Large intestine (tissue), 3 donors: ENCODE measurements around the gene ATP2C2. TPM values are rescaled to one million over a fixed set of nuclear protein-coding genes. Genes with fewer than 3 reads are reported as not detected.
"Not testable (repeated sequence)": the region's sequence is repeated elsewhere in the genome, so short reads cannot be mapped to it uniquely, and the experiment has no call there.

Experiments
- DNase-seq, 2 donors: peaks; one replicate each; pipeline versions ENCODE4 v3.0.0 to v3.0.0-alpha.2; 2013
- H3K27ac ChIP-seq: one replicate; pipeline ENCODE4 v1.5.1; 2013; ENCODE audit warnings: low read length
- H3K27me3 ChIP-seq: 2 replicates; pipeline ENCODE4 v1.6.1; 2013; ENCODE audit warnings: low read length; ENCODE audit not compliant: control insufficient read depth, insufficient read depth
- H3K36me3 ChIP-seq: 2 replicates; pipeline ENCODE4 v1.6.1; 2013; ENCODE audit warnings: low read length; ENCODE audit not compliant: control insufficient read depth, insufficient read depth
- H3K4me1 ChIP-seq: one replicate; pipeline ENCODE4 v1.6.1; 2013; ENCODE audit warnings: low read length; ENCODE audit not compliant: control insufficient read depth, insufficient read depth
- H3K4me3 ChIP-seq: one replicate; pipeline ENCODE4 v1.5.1; 2013; ENCODE audit warnings: low read length
- H3K9me3 ChIP-seq: one replicate; pipeline ENCODE4 v1.6.1; 2013; ENCODE audit warnings: mild to moderate bottlenecking, low read depth, low read length, moderate library complexity; ENCODE audit not compliant: control insufficient read depth
- WGBS: methylation state at CpG from one replicate; pipeline ENCODE4 v1.1.5; 2013; ENCODE audit warnings: low lambda C conversion rate; ENCODE audit not compliant: insufficient coverage; 5-methylcytosine and 5-hydroxymethylcytosine counted together
- polyA plus RNA-seq: library from polyadenylated mRNA; unstranded; fragments of 120-200 nt; gene quantifications from one replicate; pipeline ENCODE4 v1.2.1, GENCODE V29; 2013

The ATP2C2 gene
- polyA plus RNA-seq, 1 donor = 17.4 TPM

- no peak overlapping the region for H3K27ac ChIP-seq
- H3K36me3 ChIP-seq = no peaks in the 10 kb centered on the region
- no peaks in the 10 kb centered on the region for H3K4me1 ChIP-seq
- H3K27me3 ChIP-seq = no peaks in the 10 kb centered on the region
- H3K4me3 ChIP-seq = no peak overlapping the region
- peak; percentile 57 to 71 for DNase-seq
- 8% methylated on average over 2 of the region's 9 CpGs for WGBS
- H3K9me3 ChIP-seq = no peaks in the 10 kb centered on the region
These were observed 28.2 kb downstream of the ATP2C2 start for GRCh38 chr16:84396537-84397008.

- Histone ChIP-seq H3K9me3 (no peaks in the 10 kb centered on the region), H3K4me1 (no peaks in the 10 kb centered on the region), H3K36me3 (no peaks in the 10 kb centered on the region), H3K4me3 (no peak overlapping the region), H3K27me3 (no peaks in the 10 kb centered on the region), H3K27ac (no peak overlapping the region)
- DNase-seq = no peak
- no CpG with 5 or more reads among the region's 6 CpGs for WGBS
These were observed 28.8 kb downstream of the ATP2C2 start for GRCh38 chr16:84397090-84397489.

- WGBS = 100% methylated on average over 2 of the region's 10 CpGs
- Histone ChIP-seq H3K27me3 (no peaks in the 10 kb centered on the region), H3K9me3 (no peaks in the 10 kb centered on the region), H3K4me3 (no peak overlapping the region), H3K4me1 (no peaks in the 10 kb centered on the region), H3K36me3 (no peaks in the 10 kb centered on the region), H3K27ac (no peak overlapping the region)
- peak in 1 of 2 donors; percentile 27 for DNase-seq
These were observed 30.4 kb downstream of the ATP2C2 start for GRCh38 chr16:84398701-84399100.

GRCh38 chr16:84399912-84400311 lies 31.6 kb downstream of the ATP2C2 start:
- not testable (repeated sequence) for DNase-seq, H3K27me3 ChIP-seq, H3K36me3 ChIP-seq

GRCh38 chr16:84403435-84403834 lies 35.1 kb downstream of the ATP2C2 start:
- H3K9me3 ChIP-seq, H3K27ac ChIP-seq, DNase-seq, H3K36me3 ChIP-seq, H3K4me3 ChIP-seq, H3K4me1 ChIP-seq, H3K27me3 ChIP-seq: not testable (repeated sequence)
- 71% methylated on average over 1 of the region's 5 CpGs for WGBS

More at GRCh38 chr16:84399912-84400311, 31.6 kb downstream of the ATP2C2 start:
- no CpG with 5 or more reads among the region's 2 CpGs for WGBS
- not testable (repeated sequence) for H3K4me1 ChIP-seq, H3K4me3 ChIP-seq, H3K27ac ChIP-seq, H3K9me3 ChIP-seq

- Histone ChIP-seq H3K4me3 (no peak overlapping the region), H3K4me1 (no peaks in the 10 kb centered on the region), H3K36me3 (no peaks in the 10 kb centered on the region), H3K9me3 (no peaks in the 10 kb centered on the region), H3K27ac (no peak overlapping the region), H3K27me3 (no peaks in the 10 kb centered on the region)
- no peak for DNase-seq
- WGBS = 100% methylated on average over 2 of the region's 3 CpGs
These were observed 36.0 kb downstream of the ATP2C2 start for GRCh38 chr16:84404324-84404723.

- H3K36me3 ChIP-seq = no peaks in the 10 kb centered on the region
- WGBS = no CpG with 5 or more reads among the region's 19 CpGs
- H3K27me3 ChIP-seq = no peaks in the 10 kb centered on the region
- no peak overlapping the region for H3K4me3 ChIP-seq
- H3K27ac ChIP-seq = no peak overlapping the region
- DNase-seq = no peak
- H3K4me1 ChIP-seq = no peaks in the 10 kb centered on the region
- no peaks in the 10 kb centered on the region for H3K9me3 ChIP-seq
These were observed 36.8 kb downstream of the ATP2C2 start for GRCh38 chr16:84404936-84405639.

- H3K27ac ChIP-seq = no peak overlapping the region
- WGBS = 81% methylated on average over 3 of the region's 16 CpGs
- no peak for DNase-seq
- H3K27me3 ChIP-seq = no peaks in the 10 kb centered on the region
- no peak overlapping the region for H3K4me3 ChIP-seq
- H3K4me1 ChIP-seq = no peaks in the 10 kb centered on the region
- no peaks in the 10 kb centered on the region for H3K9me3 ChIP-seq
- no peaks in the 10 kb centered on the region for H3K36me3 ChIP-seq
These were observed 37.9 kb downstream of the ATP2C2 start for GRCh38 chr16:84406006-84406963.

- no peak overlapping the region for H3K4me3 ChIP-seq
- 100% methylated on average over 1 of the region's 9 CpGs for WGBS
- no peaks in the 10 kb centered on the region for H3K4me1 ChIP-seq
- no peak for DNase-seq
- H3K36me3 ChIP-seq = no peaks in the 10 kb centered on the region
- no peaks in the 10 kb centered on the region for H3K9me3 ChIP-seq
- H3K27me3 ChIP-seq = no peaks in the 10 kb centered on the region
- H3K27ac ChIP-seq = no peak overlapping the region
These were observed 39.4 kb downstream of the ATP2C2 start for GRCh38 chr16:84407588-84408313.

- Histone ChIP-seq H3K4me1 (no peaks in the 10 kb centered on the region), H3K36me3 (no peaks in the 10 kb centered on the region), H3K27ac (no peak overlapping the region), H3K9me3 (no peaks in the 10 kb centered on the region), H3K27me3 (no peaks in the 10 kb centered on the region), H3K4me3 (no peak overlapping the region)
- DNase-seq = no peak
- no CpG with 5 or more reads among the region's 10 CpGs for WGBS
These were observed 40.0 kb downstream of the ATP2C2 start for GRCh38 chr16:84408314-84408690.
